ENCODE results near the gene ST6GALNAC6.

DNA sequence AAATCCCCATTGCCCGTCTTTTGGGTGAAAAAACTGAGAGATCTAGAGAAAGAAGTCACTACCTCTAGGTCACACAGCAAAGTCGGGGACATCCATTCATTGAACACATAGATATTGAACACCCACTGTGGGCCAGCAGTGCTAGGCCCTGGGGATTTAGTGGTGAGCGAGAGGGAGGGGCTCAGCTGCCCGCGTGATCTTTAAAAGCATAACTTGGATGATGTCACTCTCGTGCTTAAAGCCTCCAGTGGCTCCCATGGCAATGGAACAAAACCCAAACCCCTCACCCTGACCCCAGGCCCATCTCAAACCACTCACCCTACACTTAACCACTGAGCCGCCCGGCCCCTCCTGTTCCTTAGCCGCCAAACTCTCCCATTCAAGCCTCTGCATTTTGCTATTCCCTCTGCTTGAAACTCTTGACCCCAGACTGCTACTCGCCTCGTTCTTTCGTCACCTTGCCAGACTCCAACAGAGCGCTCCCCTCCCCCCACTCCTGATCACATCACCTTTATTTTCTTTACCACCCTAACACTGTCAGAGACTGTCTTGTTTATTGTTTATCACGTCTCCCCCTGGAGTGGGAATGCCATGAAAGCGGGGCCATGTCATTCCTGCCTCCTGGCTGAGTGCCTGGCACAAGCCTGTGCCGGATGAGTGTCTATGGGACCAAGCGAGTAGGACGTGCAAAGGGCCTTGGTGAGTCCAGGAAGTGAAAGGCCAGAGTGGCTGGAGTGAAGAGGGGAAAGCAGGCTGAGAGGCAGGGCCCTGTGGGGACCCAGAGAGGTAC is 31.9 kb upstream of the ST6GALNAC6 start:
- TF ChIP-seq POLR2A (IDR thresholded peaks at IDR 0.05; ENCODE audit: low read length) (no peak), GATA1 (IDR thresholded peaks at IDR 0.05; ENCODE audit: low read depth, low read length) (no peak)

Measured in erythroblast (primary cell).